ENCODE measurements around the gene ANXA6.

DNA sequence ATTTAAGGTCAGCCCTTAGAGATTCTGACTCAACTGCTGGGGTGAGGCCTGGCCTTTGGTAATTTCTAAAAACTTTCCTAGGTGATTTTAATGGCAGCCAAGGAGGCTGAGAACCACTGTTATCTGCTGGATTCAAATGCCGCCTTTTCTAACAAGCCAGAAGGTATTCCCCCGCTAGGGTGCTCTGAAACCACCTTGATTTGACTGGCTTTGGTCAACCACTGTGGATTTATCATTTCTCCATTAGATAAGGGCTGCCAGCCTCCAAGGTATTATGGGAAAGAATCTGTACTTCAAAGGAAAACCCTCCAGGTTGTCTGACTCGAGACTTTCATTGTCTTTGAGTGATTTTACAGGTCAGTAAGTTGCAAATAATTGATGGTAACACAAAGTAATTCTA, 4.3 kb downstream of the ANXA6 start:
- TF ChIP-seq, protein P1, sequence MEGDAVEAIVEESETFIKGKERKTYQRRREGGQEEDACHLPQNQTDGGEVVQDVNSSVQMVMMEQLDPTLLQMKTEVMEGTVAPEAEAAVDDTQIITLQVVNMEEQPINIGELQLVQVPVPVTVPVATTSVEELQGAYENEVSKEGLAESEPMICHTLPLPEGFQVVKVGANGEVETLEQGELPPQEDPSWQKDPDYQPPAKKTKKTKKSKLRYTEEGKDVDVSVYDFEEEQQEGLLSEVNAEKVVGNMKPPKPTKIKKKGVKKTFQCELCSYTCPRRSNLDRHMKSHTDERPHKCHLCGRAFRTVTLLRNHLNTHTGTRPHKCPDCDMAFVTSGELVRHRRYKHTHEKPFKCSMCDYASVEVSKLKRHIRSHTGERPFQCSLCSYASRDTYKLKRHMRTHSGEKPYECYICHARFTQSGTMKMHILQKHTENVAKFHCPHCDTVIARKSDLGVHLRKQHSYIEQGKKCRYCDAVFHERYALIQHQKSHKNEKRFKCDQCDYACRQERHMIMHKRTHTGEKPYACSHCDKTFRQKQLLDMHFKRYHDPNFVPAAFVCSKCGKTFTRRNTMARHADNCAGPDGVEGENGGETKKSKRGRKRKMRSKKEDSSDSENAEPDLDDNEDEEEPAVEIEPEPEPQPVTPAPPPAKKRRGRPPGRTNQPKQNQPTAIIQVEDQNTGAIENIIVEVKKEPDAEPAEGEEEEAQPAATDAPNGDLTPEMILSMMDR (tag by site-specific recombination; IDR thresholded peaks at IDR 0.05): no peak
- TF ChIP-seq ZNF549 (tag by site-specific recombination; IDR thresholded peaks at IDR 0.05) (no peak), MEIS1 (CRISPR knock-in tag; IDR thresholded peaks at IDR 0.05; ENCODE audit: borderline replicate concordance) (no peak), TCF7L2 (IDR thresholded peaks at IDR 0.05; ENCODE audit: borderline replicate concordance, low read depth, low read length) (no peak), HOXA7 (CRISPR knock-in tag; IDR thresholded peaks at IDR 0.05; ENCODE audit: borderline replicate concordance) (no peak)
- TF ChIP-seq, protein P2, sequence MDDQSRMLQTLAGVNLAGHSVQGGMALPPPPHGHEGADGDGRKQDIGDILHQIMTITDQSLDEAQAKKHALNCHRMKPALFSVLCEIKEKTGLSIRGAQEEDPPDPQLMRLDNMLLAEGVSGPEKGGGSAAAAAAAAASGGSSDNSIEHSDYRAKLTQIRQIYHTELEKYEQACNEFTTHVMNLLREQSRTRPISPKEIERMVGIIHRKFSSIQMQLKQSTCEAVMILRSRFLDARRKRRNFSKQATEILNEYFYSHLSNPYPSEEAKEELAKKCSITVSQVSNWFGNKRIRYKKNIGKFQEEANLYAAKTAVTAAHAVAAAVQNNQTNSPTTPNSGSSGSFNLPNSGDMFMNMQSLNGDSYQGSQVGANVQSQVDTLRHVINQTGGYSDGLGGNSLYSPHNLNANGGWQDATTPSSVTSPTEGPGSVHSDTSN (CRISPR knock-in tag; IDR thresholded peaks at IDR 0.05): no peak

All from HEK293 (cell line).